ENCODE results near the gene METTL25. TPM values are rescaled to one million over a fixed set of nuclear protein-coding genes. Genes with fewer than 3 reads are reported as not detected.

METTL25 gene
- total RNA-seq, 1 experiment from 2014 or later = 2.2 TPM

GRCh38 chr12:82473111-82473754 is 114.9 kb downstream of the METTL25 start:
- CTCF ChIA-PET = no interaction called here
- BruUV-seq (replicated peaks) = no TSS peak
- no peak for TF ChIP-seq EZH2 (IDR thresholded peaks at IDR 0.05; ENCODE audit: low read depth)
- TF ChIP-seq, protein P1, sequence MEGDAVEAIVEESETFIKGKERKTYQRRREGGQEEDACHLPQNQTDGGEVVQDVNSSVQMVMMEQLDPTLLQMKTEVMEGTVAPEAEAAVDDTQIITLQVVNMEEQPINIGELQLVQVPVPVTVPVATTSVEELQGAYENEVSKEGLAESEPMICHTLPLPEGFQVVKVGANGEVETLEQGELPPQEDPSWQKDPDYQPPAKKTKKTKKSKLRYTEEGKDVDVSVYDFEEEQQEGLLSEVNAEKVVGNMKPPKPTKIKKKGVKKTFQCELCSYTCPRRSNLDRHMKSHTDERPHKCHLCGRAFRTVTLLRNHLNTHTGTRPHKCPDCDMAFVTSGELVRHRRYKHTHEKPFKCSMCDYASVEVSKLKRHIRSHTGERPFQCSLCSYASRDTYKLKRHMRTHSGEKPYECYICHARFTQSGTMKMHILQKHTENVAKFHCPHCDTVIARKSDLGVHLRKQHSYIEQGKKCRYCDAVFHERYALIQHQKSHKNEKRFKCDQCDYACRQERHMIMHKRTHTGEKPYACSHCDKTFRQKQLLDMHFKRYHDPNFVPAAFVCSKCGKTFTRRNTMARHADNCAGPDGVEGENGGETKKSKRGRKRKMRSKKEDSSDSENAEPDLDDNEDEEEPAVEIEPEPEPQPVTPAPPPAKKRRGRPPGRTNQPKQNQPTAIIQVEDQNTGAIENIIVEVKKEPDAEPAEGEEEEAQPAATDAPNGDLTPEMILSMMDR (conservative IDR thresholded peaks at IDR 0.05) = no peak

GRCh38 chr12:82474181-82474797 is 116.0 kb downstream of the METTL25 start:
- Histone ChIP-seq H3K36me3 (ENCODE audit: low read depth) (no peaks in the 10 kb centered on the region), H2AFZ (no peak overlapping the region), H3K9me2 (ENCODE audit: insufficient read depth) (no peaks in the 10 kb centered on the region), H3K27me3 (ENCODE audit: insufficient read depth, low read depth) (no peaks in the 10 kb centered on the region), H3K9me3 (ENCODE audit: insufficient read depth, low read depth) (no peaks in the 10 kb centered on the region), H3K4me3 (no peak overlapping the region), H3K27ac (no peak overlapping the region), H3K4me2 (no peak overlapping the region), H4K20me1 (ENCODE audit: insufficient read depth) (no peaks in the 10 kb centered on the region), H3K79me2 (ENCODE audit: low read depth) (no peaks in the 10 kb centered on the region), H3K4me1 (replicated peaks; ENCODE audit: insufficient read depth) (no peaks in the 10 kb centered on the region), H3F3A (ENCODE audit: insufficient read depth, low read depth) (no peaks in the 10 kb centered on the region)
- POLR2A ChIA-PET (ENCODE audit: unreplicated experiment) = no interaction called here
- CTCF ChIA-PET = no interaction called here
- BruUV-seq (replicated peaks) = no TSS peak
- TF ChIP-seq EZH2 (IDR thresholded peaks at IDR 0.05; ENCODE audit: low read depth) = no peak
- TF ChIP-seq, protein P1 (conservative IDR thresholded peaks at IDR 0.05) = no peak
- intact Hi-C loops (cut with micrococcal nuclease; ENCODE audit: unreplicated experiment) = no loop called here
- no peak for DNase-seq

More at GRCh38 chr12:82473111-82473754, 114.9 kb downstream of the METTL25 start:
- Histone ChIP-seq H3K27me3 (ENCODE audit: insufficient read depth, low read depth) (no peaks in the 10 kb centered on the region), H3K36me3 (ENCODE audit: low read depth) (no peaks in the 10 kb centered on the region), H3F3A (ENCODE audit: insufficient read depth, low read depth) (no peaks in the 10 kb centered on the region), H4K20me1 (ENCODE audit: insufficient read depth) (no peaks in the 10 kb centered on the region), H3K9me2 (ENCODE audit: insufficient read depth) (no peaks in the 10 kb centered on the region; the same call in 1 of the 2 replicates), H3K4me2 (no peak overlapping the region), H2AFZ (no peak overlapping the region), H3K4me1 (replicated peaks; ENCODE audit: insufficient read depth) (no peaks in the 10 kb centered on the region), H3K79me2 (ENCODE audit: low read depth) (no peaks in the 10 kb centered on the region), H3K27ac (no peak overlapping the region), H3K9me3 (ENCODE audit: insufficient read depth, low read depth) (no peaks in the 10 kb centered on the region), H3K4me3 (no peak overlapping the region)
- POLR2A ChIA-PET (ENCODE audit: unreplicated experiment) = no interaction called here
- intact Hi-C loops (cut with micrococcal nuclease; ENCODE audit: unreplicated experiment) = no loop called here
- DNase-seq = no peak

DNA sequence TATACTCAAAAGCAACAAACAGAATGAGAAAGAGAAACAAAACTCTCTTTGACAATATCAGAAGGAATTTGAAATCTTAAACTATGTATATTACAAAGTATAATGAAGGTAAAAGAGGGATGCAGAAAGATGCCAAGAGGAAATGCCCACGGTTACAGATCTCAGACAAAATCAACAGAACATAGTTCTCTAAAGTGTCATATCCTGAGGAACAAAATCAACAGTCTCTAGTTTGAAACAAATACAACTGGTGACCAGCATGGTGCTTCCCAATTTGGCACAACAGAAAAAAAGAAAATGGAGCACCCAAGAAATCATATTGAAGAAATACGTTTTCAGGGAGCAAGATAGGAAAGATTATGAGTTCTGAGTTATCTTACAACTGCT is 116.5 kb downstream of the METTL25 start:
- Histone ChIP-seq H3K4me1 (replicated peaks; ENCODE audit: insufficient read depth) (no peaks in the 10 kb centered on the region), H3K9me2 (ENCODE audit: insufficient read depth) (no peaks in the 10 kb centered on the region), H3F3A (ENCODE audit: insufficient read depth, low read depth) (no peaks in the 10 kb centered on the region), H3K27me3 (ENCODE audit: insufficient read depth, low read depth) (no peaks in the 10 kb centered on the region), H2AFZ (no peak overlapping the region), H3K9me3 (ENCODE audit: insufficient read depth, low read depth) (no peaks in the 10 kb centered on the region), H3K4me3 (no peak overlapping the region), H3K4me2 (no peak overlapping the region), H3K27ac (no peak overlapping the region), H3K36me3 (ENCODE audit: low read depth) (no peaks in the 10 kb centered on the region), H3K79me2 (ENCODE audit: low read depth) (no peaks in the 10 kb centered on the region), H4K20me1 (ENCODE audit: insufficient read depth) (no peaks in the 10 kb centered on the region)
- DNase-seq = no peak
- TF ChIP-seq, protein P1 (conservative IDR thresholded peaks at IDR 0.05) = no peak
- no peak for TF ChIP-seq EZH2 (IDR thresholded peaks at IDR 0.05; ENCODE audit: low read depth)
- intact Hi-C loops (cut with micrococcal nuclease; ENCODE audit: unreplicated experiment) = no loop called here
- POLR2A ChIA-PET (ENCODE audit: unreplicated experiment) = no interaction called here
- CTCF ChIA-PET = no interaction called here
- no TSS peak for BruUV-seq (replicated peaks)
